NCI-H2029 treated with DMSO at 0.1 percent for 48 hours (cell line): Measurements from ENCODE around the gene SMIM35.

Source experiments
- DNase-seq: peaks from one replicate; lab custom pipeline; 2025; lab: John Stamatoyannopoulos, UW

The SMIM35 gene

GRCh38 chr11:118086913-118087768, at the start of gene SMIM35:
TSS of gene SMIM35 (minus strand) at chr11:118086963. CDS start at chr11:118086757, 206 bp downstream.
- no peak for DNase-seq

- no peak for DNase-seq
Observed at GRCh38 chr11:118136341-118136740, 49.6 kb upstream of the SMIM35 start.

- DNase-seq, result no peak
Observed at GRCh38 chr11:118135796-118136165, 49.0 kb upstream of the SMIM35 start.

GRCh38 chr11:118135051-118135795, 48.5 kb upstream of the SMIM35 start:
- DNase-seq, result no peak

GRCh38 chr11:118133816-118134215, 47.1 kb upstream of the SMIM35 start:
- DNase-seq, result no peak

GRCh38 chr11:118132385-118133151, 45.8 kb upstream of the SMIM35 start:
- DNase-seq, result no peak

- no peak for DNase-seq
Observed at GRCh38 chr11:118129471-118130172, 42.9 kb upstream of the SMIM35 start.

GRCh38 chr11:118128721-118129470, 42.1 kb upstream of the SMIM35 start:
- no peak for DNase-seq

- DNase-seq, result no peak
Observed at GRCh38 chr11:118128310-118128709, 41.5 kb upstream of the SMIM35 start.

- no peak for DNase-seq
Observed at GRCh38 chr11:118126082-118126838, 39.5 kb upstream of the SMIM35 start.

GRCh38 chr11:118124929-118125535, 38.3 kb upstream of the SMIM35 start:
- no peak for DNase-seq

- no peak for DNase-seq
Observed at GRCh38 chr11:118120793-118121192, 34.0 kb upstream of the SMIM35 start.

- no peak for DNase-seq
Observed at GRCh38 chr11:118117790-118118601, 31.2 kb upstream of the SMIM35 start.

- no peak for DNase-seq
Observed at GRCh38 chr11:118115048-118115447, 28.3 kb upstream of the SMIM35 start.

GRCh38 chr11:118114266-118114665, 27.5 kb upstream of the SMIM35 start:
- no peak for DNase-seq

GRCh38 chr11:118112711-118113430, 26.1 kb upstream of the SMIM35 start:
- DNase-seq, result no peak

GRCh38 chr11:118111744-118112035, 24.9 kb upstream of the SMIM35 start:
- DNase-seq, result no peak

- DNase-seq, result no peak
Observed at GRCh38 chr11:118111019-118111743, 24.4 kb upstream of the SMIM35 start.
